Measurements from ENCODE around the gene SLAMF7.
"Not testable (repeated sequence)": the region's sequence is repeated elsewhere in the genome, so short reads cannot be mapped to it uniquely, and the experiment has no call there.

SLAMF7 gene

GRCh38 chr1:160772331-160772730 lies 33.3 kb downstream of the SLAMF7 start:
- DNase-seq (ENCODE audit: low spot score): no peak

GRCh38 chr1:160773093-160773492 lies 34.0 kb downstream of the SLAMF7 start:
- FAIRE-seq: no peak
- no peak for DNase-seq (ENCODE audit: low spot score)

More at GRCh38 chr1:160772331-160772730, 33.3 kb downstream of the SLAMF7 start:
- FAIRE-seq: no peak

GRCh38 chr1:160774886-160775719 lies 36.1 kb downstream of the SLAMF7 start:
- DNase-seq (ENCODE audit: low spot score) (peak; percentile 21), FAIRE-seq (no peak)

- FAIRE-seq: no peak
These were observed 37.1 kb downstream of the SLAMF7 start for GRCh38 chr1:160776178-160776577.

GRCh38 chr1:160777486-160778089 lies 38.5 kb downstream of the SLAMF7 start:
- FAIRE-seq (no peak), DNase-seq (ENCODE audit: low spot score) (no peak)

More at GRCh38 chr1:160776178-160776577, 37.1 kb downstream of the SLAMF7 start:
- DNase-seq (ENCODE audit: low spot score): no peak

GRCh38 chr1:160778976-160779375 lies 39.9 kb downstream of the SLAMF7 start:
- no peak for DNase-seq (ENCODE audit: low spot score)
- FAIRE-seq: no peak

GRCh38 chr1:160779626-160780397 lies 40.8 kb downstream of the SLAMF7 start:
- FAIRE-seq: no peak
- peak; percentile 46 for DNase-seq (ENCODE audit: low spot score)

- no peak for DNase-seq (ENCODE audit: low spot score)
- FAIRE-seq: no peak
These were observed 41.3 kb downstream of the SLAMF7 start for GRCh38 chr1:160780398-160780755.

GRCh38 chr1:160781186-160781766 lies 42.2 kb downstream of the SLAMF7 start:
- FAIRE-seq (no peak), DNase-seq (ENCODE audit: low spot score) (no peak)

- FAIRE-seq (no peak), DNase-seq (ENCODE audit: low spot score) (no peak)
These were observed 43.1 kb downstream of the SLAMF7 start for GRCh38 chr1:160781914-160782689.

GRCh38 chr1:160782988-160783765 lies 44.1 kb downstream of the SLAMF7 start:
- FAIRE-seq; DNase-seq (ENCODE audit: low spot score): not testable (repeated sequence)

- no peak for FAIRE-seq
- no peak for DNase-seq (ENCODE audit: low spot score)
These were observed 50.1 kb downstream of the SLAMF7 start for GRCh38 chr1:160789051-160789701.

- DNase-seq (ENCODE audit: low spot score) (no peak), FAIRE-seq (no peak)
These were observed 50.9 kb downstream of the SLAMF7 start for GRCh38 chr1:160789702-160790611.

GRCh38 chr1:160794376-160794775 lies 55.3 kb downstream of the SLAMF7 start:
- no peak for DNase-seq (ENCODE audit: low spot score)
- no peak for FAIRE-seq

GRCh38 chr1:160795951-160796383 lies 56.9 kb downstream of the SLAMF7 start, which contains the start of gene LY9:
TSS of gene LY9 (plus strand) at chr1:160796174. CDS start at chr1:160796188, 14 bp downstream.
- no peak for DNase-seq (ENCODE audit: low spot score)
- FAIRE-seq: no peak

- DNase-seq (ENCODE audit: low spot score): no peak
- FAIRE-seq: no peak
These were observed 58.2 kb downstream of the SLAMF7 start for GRCh38 chr1:160797271-160797709.

GRCh38 chr1:160797861-160798273 lies 58.8 kb downstream of the SLAMF7 start:
- DNase-seq (ENCODE audit: low spot score): no peak

GRCh38 chr1:160798439-160798838 lies 59.4 kb downstream of the SLAMF7 start:
- FAIRE-seq: no peak
- no peak for DNase-seq (ENCODE audit: low spot score)

More at GRCh38 chr1:160797861-160798273, 58.8 kb downstream of the SLAMF7 start:
- no peak for FAIRE-seq

All from urothelium cell line (cell line).